ENCODE data around the gene C4orf36.

The C4orf36 gene

GRCh38 chr4:86841309-86841708 lies 50.9 kb downstream of the C4orf36 start:
- ChIA-PET POLR2A (no interaction called here), CTCF (no interaction called here)
- DNase-seq: no peak
- no peaks in the 10 kb centered on the region for H3K27me3 ChIP-seq (replicated peaks in 2 of 5; ENCODE audit: control insufficient read depth in 4 of 5, insufficient read depth in 5 of 5, low read length in 4 of 5)
- H3K4me1 ChIP-seq (ENCODE audit: control extremely low read depth in 1 of 4, control insufficient read depth in 4 of 4, insufficient read depth in 4 of 4, low read length in 3 of 4): no peaks in the 10 kb centered on the region
- WGBS (ENCODE audit: insufficient coverage): 100% methylated on average over 1 of the region's 1 CpG
- H3K4me3 ChIP-seq (ENCODE audit: control insufficient read depth in 1 of 7, extremely low read depth in 1 of 7, insufficient read depth in 4 of 7, low read depth in 2 of 7, low read length in 6 of 7): no peak overlapping the region
- no peaks in the 10 kb centered on the region for H3K9me3 ChIP-seq (ENCODE audit: control extremely low read depth in 1 of 5, control insufficient read depth in 4 of 5, insufficient read depth in 2 of 5, low read depth in 1 of 5, low read length in 4 of 5)
- no peak overlapping the region for H3K27ac ChIP-seq (ENCODE audit: insufficient read depth in 1 of 2, low read depth in 1 of 2, low read length in 2 of 2, poor library complexity in 1 of 2, severe bottlenecking in 2 of 2)
- no peaks in the 10 kb centered on the region for H3K36me3 ChIP-seq (ENCODE audit: control insufficient read depth in 4 of 4, insufficient read depth in 4 of 4, low read length in 3 of 4)

GRCh38 chr4:86840858-86841257 lies 51.4 kb downstream of the C4orf36 start:
- ChIA-PET POLR2A (no interaction called here), CTCF (no interaction called here)
- no peak overlapping the region for H3K4me3 ChIP-seq (ENCODE audit: control insufficient read depth in 1 of 7, extremely low read depth in 1 of 7, insufficient read depth in 4 of 7, low read depth in 2 of 7, low read length in 6 of 7)
- H3K9me3 ChIP-seq (ENCODE audit: control extremely low read depth in 1 of 5, control insufficient read depth in 4 of 5, insufficient read depth in 2 of 5, low read depth in 1 of 5, low read length in 4 of 5): no peaks in the 10 kb centered on the region
- no peaks in the 10 kb centered on the region for H3K36me3 ChIP-seq (ENCODE audit: control insufficient read depth in 4 of 4, insufficient read depth in 4 of 4, low read length in 3 of 4)
- no peak for DNase-seq
- H3K27ac ChIP-seq (ENCODE audit: insufficient read depth in 1 of 2, low read depth in 1 of 2, low read length in 2 of 2, poor library complexity in 1 of 2, severe bottlenecking in 2 of 2): no peak overlapping the region
- no peaks in the 10 kb centered on the region for H3K27me3 ChIP-seq (replicated peaks in 2 of 5; ENCODE audit: control insufficient read depth in 4 of 5, insufficient read depth in 5 of 5, low read length in 4 of 5)
- peaks cover 0 to 3% (median 0%) of the 10 kb centered on the region in 4 experiments for H3K4me1 ChIP-seq (ENCODE audit: control extremely low read depth in 1 of 4, control insufficient read depth in 4 of 4, insufficient read depth in 4 of 4, low read length in 3 of 4)
- 100% methylated on average over 1 of the region's 1 CpG for WGBS (ENCODE audit: insufficient coverage)

GRCh38 chr4:86837691-86838503 lies 54.3 kb downstream of the C4orf36 start:
- WGBS (ENCODE audit: insufficient coverage): 100% methylated on average over 2 of the region's 5 CpGs
- POLR2A ChIA-PET: no interaction called here
- Histone ChIP-seq H3K9me3 (ENCODE audit: control extremely low read depth in 1 of 5, control insufficient read depth in 4 of 5, insufficient read depth in 2 of 5, low read depth in 1 of 5, low read length in 4 of 5) (no peaks in the 10 kb centered on the region), H3K4me1 (ENCODE audit: control extremely low read depth in 1 of 4, control insufficient read depth in 4 of 4, insufficient read depth in 4 of 4, low read length in 3 of 4) (peaks cover 0 to 4% (median 0%) of the 10 kb centered on the region in 4 experiments), H3K36me3 (ENCODE audit: control insufficient read depth in 4 of 4, insufficient read depth in 4 of 4, low read length in 3 of 4) (no peaks in the 10 kb centered on the region), H3K4me3 (ENCODE audit: control insufficient read depth in 1 of 7, extremely low read depth in 1 of 7, insufficient read depth in 4 of 7, low read depth in 2 of 7, low read length in 6 of 7) (no peak overlapping the region), H3K27me3 (replicated peaks in 2 of 5; ENCODE audit: control insufficient read depth in 4 of 5, insufficient read depth in 5 of 5, low read length in 4 of 5) (no peaks in the 10 kb centered on the region), H3K27ac (ENCODE audit: insufficient read depth in 1 of 2, low read depth in 1 of 2, low read length in 2 of 2, poor library complexity in 1 of 2, severe bottlenecking in 2 of 2) (no peak overlapping the region)
- no peak for DNase-seq
- CTCF ChIA-PET: interaction anchor here (1.1 kb wide), 1 partner anchor 13 kb away, joined by 3 read pairs; no protein-coding TSS in a partner anchor

- H3K27ac ChIP-seq (ENCODE audit: insufficient read depth in 1 of 2, low read depth in 1 of 2, low read length in 2 of 2, poor library complexity in 1 of 2, severe bottlenecking in 2 of 2): no peak overlapping the region
- peaks cover 0 to 4% (median 0%) of the 10 kb centered on the region in 4 experiments for H3K4me1 ChIP-seq (ENCODE audit: control extremely low read depth in 1 of 4, control insufficient read depth in 4 of 4, insufficient read depth in 4 of 4, low read length in 3 of 4)
- no peak overlapping the region for H3K4me3 ChIP-seq (ENCODE audit: control insufficient read depth in 1 of 7, extremely low read depth in 1 of 7, insufficient read depth in 4 of 7, low read depth in 2 of 7, low read length in 6 of 7)
- no peaks in the 10 kb centered on the region for H3K9me3 ChIP-seq (ENCODE audit: control extremely low read depth in 1 of 5, control insufficient read depth in 4 of 5, insufficient read depth in 2 of 5, low read depth in 1 of 5, low read length in 4 of 5)
- H3K36me3 ChIP-seq (ENCODE audit: control insufficient read depth in 4 of 4, insufficient read depth in 4 of 4, low read length in 3 of 4): no peaks in the 10 kb centered on the region
- H3K27me3 ChIP-seq (replicated peaks in 2 of 5; ENCODE audit: control insufficient read depth in 4 of 5, insufficient read depth in 5 of 5, low read length in 4 of 5): no peaks in the 10 kb centered on the region
- ChIA-PET POLR2A (no interaction called here), CTCF (no interaction called here)
- peak in 2 of 3 donors; percentile 13 to 21 for DNase-seq
- 100% methylated on average over 1 of the region's 3 CpGs for WGBS (ENCODE audit: insufficient coverage)
Observed at GRCh38 chr4:86835677-86836076, 56.5 kb downstream of the C4orf36 start.

GRCh38 chr4:86834901-86835300 lies 57.3 kb downstream of the C4orf36 start:
- H3K36me3 ChIP-seq (ENCODE audit: control insufficient read depth in 4 of 4, insufficient read depth in 4 of 4, low read length in 3 of 4): no peaks in the 10 kb centered on the region
- POLR2A ChIA-PET: no interaction called here
- WGBS (ENCODE audit: insufficient coverage): 100% methylated on average over 2 of the region's 3 CpGs
- no peaks in the 10 kb centered on the region for H3K27me3 ChIP-seq (replicated peaks in 2 of 5; ENCODE audit: control insufficient read depth in 4 of 5, insufficient read depth in 5 of 5, low read length in 4 of 5)
- H3K4me3 ChIP-seq (ENCODE audit: control insufficient read depth in 1 of 7, extremely low read depth in 1 of 7, insufficient read depth in 4 of 7, low read depth in 2 of 7, low read length in 6 of 7): no peak overlapping the region
- H3K9me3 ChIP-seq (ENCODE audit: control extremely low read depth in 1 of 5, control insufficient read depth in 4 of 5, insufficient read depth in 2 of 5, low read depth in 1 of 5, low read length in 4 of 5): no peaks in the 10 kb centered on the region
- CTCF ChIA-PET: no interaction called here
- no peak overlapping the region for H3K27ac ChIP-seq (ENCODE audit: insufficient read depth in 1 of 2, low read depth in 1 of 2, low read length in 2 of 2, poor library complexity in 1 of 2, severe bottlenecking in 2 of 2)
- H3K4me1 ChIP-seq (ENCODE audit: control extremely low read depth in 1 of 4, control insufficient read depth in 4 of 4, insufficient read depth in 4 of 4, low read length in 3 of 4): peaks cover 0 to 4% (median 0%) of the 10 kb centered on the region in 4 experiments
- DNase-seq: no peak

- 100% methylated on average over 1 of the region's 1 CpG for WGBS (ENCODE audit: insufficient coverage)
- no peak overlapping the region for H3K27ac ChIP-seq (ENCODE audit: insufficient read depth in 1 of 2, low read depth in 1 of 2, low read length in 2 of 2, poor library complexity in 1 of 2, severe bottlenecking in 2 of 2)
- no peaks in the 10 kb centered on the region for H3K9me3 ChIP-seq (ENCODE audit: control extremely low read depth in 1 of 5, control insufficient read depth in 4 of 5, insufficient read depth in 2 of 5, low read depth in 1 of 5, low read length in 4 of 5)
- CTCF ChIA-PET: no interaction called here
- H3K36me3 ChIP-seq (ENCODE audit: control insufficient read depth in 4 of 4, insufficient read depth in 4 of 4, low read length in 3 of 4): no peaks in the 10 kb centered on the region
- no peaks in the 10 kb centered on the region for H3K27me3 ChIP-seq (replicated peaks in 2 of 5; ENCODE audit: control insufficient read depth in 4 of 5, insufficient read depth in 5 of 5, low read length in 4 of 5)
- POLR2A ChIA-PET: no interaction called here
- H3K4me3 ChIP-seq (ENCODE audit: control insufficient read depth in 1 of 7, extremely low read depth in 1 of 7, insufficient read depth in 4 of 7, low read depth in 2 of 7, low read length in 6 of 7): no peak overlapping the region
- DNase-seq: no peak
- peaks cover 0 to 4% (median 0%) of the 10 kb centered on the region in 4 experiments for H3K4me1 ChIP-seq (ENCODE audit: control extremely low read depth in 1 of 4, control insufficient read depth in 4 of 4, insufficient read depth in 4 of 4, low read length in 3 of 4)
Observed at GRCh38 chr4:86833615-86834014, 58.6 kb downstream of the C4orf36 start.

GRCh38 chr4:86831262-86832130 lies 60.7 kb downstream of the C4orf36 start:
- 94% methylated on average over 3 of the region's 5 CpGs for WGBS (ENCODE audit: insufficient coverage)
- Histone ChIP-seq H3K27ac (ENCODE audit: insufficient read depth in 1 of 2, low read depth in 1 of 2, low read length in 2 of 2, poor library complexity in 1 of 2, severe bottlenecking in 2 of 2) (no peak overlapping the region), H3K36me3 (ENCODE audit: control insufficient read depth in 4 of 4, insufficient read depth in 4 of 4, low read length in 3 of 4) (no peaks in the 10 kb centered on the region), H3K27me3 (replicated peaks in 2 of 5; ENCODE audit: control insufficient read depth in 4 of 5, insufficient read depth in 5 of 5, low read length in 4 of 5) (no peaks in the 10 kb centered on the region), H3K4me3 (ENCODE audit: control insufficient read depth in 1 of 7, extremely low read depth in 1 of 7, insufficient read depth in 4 of 7, low read depth in 2 of 7, low read length in 6 of 7) (no peak overlapping the region), H3K9me3 (ENCODE audit: control extremely low read depth in 1 of 5, control insufficient read depth in 4 of 5, insufficient read depth in 2 of 5, low read depth in 1 of 5, low read length in 4 of 5) (no peaks in the 10 kb centered on the region), H3K4me1 (ENCODE audit: control extremely low read depth in 1 of 4, control insufficient read depth in 4 of 4, insufficient read depth in 4 of 4, low read length in 3 of 4) (peaks cover 0 to 4% (median 0%) of the 10 kb centered on the region in 4 experiments)
- DNase-seq: no peak
- POLR2A ChIA-PET: no interaction called here
- CTCF ChIA-PET: no interaction called here

All from common myeloid progenitor, CD34-positive (primary cell).